WTC11 (cell line): ENCODE data around the gene EVI5L.

Experiments used
- ESRRA ChIP-seq: sonication (generic); formaldehyde crosslinking; IDR thresholded peaks from 2 replicates; pipeline ENCODE4 v1.8.1; 2022; ENCODE audit warnings: mild to moderate bottlenecking, missing genetic modification reagents, borderline replicate concordance
- GTF2I ChIP-seq: fragments of 250-450 bp; sonication (Bioruptor Pico); conservative IDR thresholded peaks from 2 replicates; pipeline ENCODE4 v1.4.0; 2021; ENCODE audit warnings: mild to moderate bottlenecking
- SP1 ChIP-seq: sonication (generic); formaldehyde crosslinking; conservative IDR thresholded peaks from 2 replicates; pipeline ENCODE4 v1.8.1; 2022; ENCODE audit warnings: missing genetic modification reagents
- ZNF219 ChIP-seq: sonication (generic); formaldehyde crosslinking; IDR thresholded peaks from 2 replicates; pipeline ENCODE4 v1.8.0; 2023; ENCODE audit warnings: missing genetic modification reagents, mild to moderate bottlenecking, borderline replicate concordance
- TF ChIP-seq, protein P1 (sequence below): sonication (generic); formaldehyde crosslinking; IDR thresholded peaks from 2 replicates; pipeline ENCODE4 v1.8.0; 2022; ENCODE audit warnings: mild to moderate bottlenecking, missing genetic modification reagents
- TF ChIP-seq, protein P2 (sequence below): fragments of 200-600 bp; IDR thresholded peaks from 2 replicates; pipeline ENCODE4 v1.8.0; 2022; ENCODE audit warnings: antibody characterized with exemption
- TF ChIP-seq, protein P3 (sequence below): sonication (generic); formaldehyde crosslinking; IDR thresholded peaks from 2 replicates; pipeline ENCODE4 v1.8.1; 2022; ENCODE audit warnings: mild to moderate bottlenecking, moderate library complexity, missing genetic modification reagents
- TF ChIP-seq, protein P4 (sequence below): sonication (generic); formaldehyde crosslinking; IDR thresholded peaks from 2 replicates; pipeline ENCODE4 v1.8.1; 2022; ENCODE audit warnings: low read depth, missing genetic modification reagents, borderline replicate concordance

DNA sequence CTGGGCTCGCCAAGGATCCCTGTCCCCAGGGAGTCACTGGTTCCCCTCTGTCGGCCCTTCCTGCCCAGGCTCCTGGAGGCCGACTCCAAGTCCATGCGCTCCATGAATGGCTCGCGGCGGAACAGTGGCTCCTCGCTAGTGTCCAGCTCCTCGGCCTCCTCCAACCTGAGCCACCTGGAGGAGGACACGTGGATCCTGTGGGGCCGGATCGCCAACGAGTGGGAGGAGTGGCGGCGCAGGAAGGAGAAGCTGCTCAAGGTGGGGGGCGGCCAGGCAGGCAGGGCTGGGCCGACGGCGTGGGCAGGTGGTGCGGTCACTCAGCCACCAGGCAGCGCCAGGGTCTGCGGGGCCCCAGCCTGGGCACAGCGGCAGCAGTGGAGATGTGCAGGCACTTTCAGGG lies 17.6 kb downstream of the EVI5L start:
- TF ChIP-seq, protein P1, sequence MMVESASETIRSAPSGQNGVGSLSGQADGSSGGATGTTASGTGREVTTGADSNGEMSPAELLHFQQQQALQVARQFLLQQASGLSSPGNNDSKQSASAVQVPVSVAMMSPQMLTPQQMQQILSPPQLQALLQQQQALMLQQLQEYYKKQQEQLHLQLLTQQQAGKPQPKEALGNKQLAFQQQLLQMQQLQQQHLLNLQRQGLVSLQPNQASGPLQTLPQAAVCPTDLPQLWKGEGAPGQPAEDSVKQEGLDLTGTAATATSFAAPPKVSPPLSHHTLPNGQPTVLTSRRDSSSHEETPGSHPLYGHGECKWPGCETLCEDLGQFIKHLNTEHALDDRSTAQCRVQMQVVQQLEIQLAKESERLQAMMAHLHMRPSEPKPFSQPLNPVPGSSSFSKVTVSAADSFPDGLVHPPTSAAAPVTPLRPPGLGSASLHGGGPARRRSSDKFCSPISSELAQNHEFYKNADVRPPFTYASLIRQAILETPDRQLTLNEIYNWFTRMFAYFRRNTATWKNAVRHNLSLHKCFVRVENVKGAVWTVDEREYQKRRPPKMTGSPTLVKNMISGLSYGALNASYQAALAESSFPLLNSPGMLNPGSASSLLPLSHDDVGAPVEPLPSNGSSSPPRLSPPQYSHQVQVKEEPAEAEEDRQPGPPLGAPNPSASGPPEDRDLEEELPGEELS: no peak
- TF ChIP-seq, protein P2, sequence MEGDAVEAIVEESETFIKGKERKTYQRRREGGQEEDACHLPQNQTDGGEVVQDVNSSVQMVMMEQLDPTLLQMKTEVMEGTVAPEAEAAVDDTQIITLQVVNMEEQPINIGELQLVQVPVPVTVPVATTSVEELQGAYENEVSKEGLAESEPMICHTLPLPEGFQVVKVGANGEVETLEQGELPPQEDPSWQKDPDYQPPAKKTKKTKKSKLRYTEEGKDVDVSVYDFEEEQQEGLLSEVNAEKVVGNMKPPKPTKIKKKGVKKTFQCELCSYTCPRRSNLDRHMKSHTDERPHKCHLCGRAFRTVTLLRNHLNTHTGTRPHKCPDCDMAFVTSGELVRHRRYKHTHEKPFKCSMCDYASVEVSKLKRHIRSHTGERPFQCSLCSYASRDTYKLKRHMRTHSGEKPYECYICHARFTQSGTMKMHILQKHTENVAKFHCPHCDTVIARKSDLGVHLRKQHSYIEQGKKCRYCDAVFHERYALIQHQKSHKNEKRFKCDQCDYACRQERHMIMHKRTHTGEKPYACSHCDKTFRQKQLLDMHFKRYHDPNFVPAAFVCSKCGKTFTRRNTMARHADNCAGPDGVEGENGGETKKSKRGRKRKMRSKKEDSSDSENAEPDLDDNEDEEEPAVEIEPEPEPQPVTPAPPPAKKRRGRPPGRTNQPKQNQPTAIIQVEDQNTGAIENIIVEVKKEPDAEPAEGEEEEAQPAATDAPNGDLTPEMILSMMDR: no peak
- TF ChIP-seq ZNF219 (CRISPR knock-in tag) (no peak), ESRRA (CRISPR knock-in tag) (no peak), SP1 (CRISPR knock-in tag) (no peak), GTF2I (CRISPR knock-in tag) (no peak)
- TF ChIP-seq, protein P3, sequence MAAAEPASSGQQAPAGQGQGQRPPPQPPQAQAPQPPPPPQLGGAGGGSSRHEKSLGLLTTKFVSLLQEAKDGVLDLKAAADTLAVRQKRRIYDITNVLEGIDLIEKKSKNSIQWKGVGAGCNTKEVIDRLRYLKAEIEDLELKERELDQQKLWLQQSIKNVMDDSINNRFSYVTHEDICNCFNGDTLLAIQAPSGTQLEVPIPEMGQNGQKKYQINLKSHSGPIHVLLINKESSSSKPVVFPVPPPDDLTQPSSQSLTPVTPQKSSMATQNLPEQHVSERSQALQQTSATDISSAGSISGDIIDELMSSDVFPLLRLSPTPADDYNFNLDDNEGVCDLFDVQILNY (CRISPR knock-in tag): no peak
- TF ChIP-seq, protein P4, sequence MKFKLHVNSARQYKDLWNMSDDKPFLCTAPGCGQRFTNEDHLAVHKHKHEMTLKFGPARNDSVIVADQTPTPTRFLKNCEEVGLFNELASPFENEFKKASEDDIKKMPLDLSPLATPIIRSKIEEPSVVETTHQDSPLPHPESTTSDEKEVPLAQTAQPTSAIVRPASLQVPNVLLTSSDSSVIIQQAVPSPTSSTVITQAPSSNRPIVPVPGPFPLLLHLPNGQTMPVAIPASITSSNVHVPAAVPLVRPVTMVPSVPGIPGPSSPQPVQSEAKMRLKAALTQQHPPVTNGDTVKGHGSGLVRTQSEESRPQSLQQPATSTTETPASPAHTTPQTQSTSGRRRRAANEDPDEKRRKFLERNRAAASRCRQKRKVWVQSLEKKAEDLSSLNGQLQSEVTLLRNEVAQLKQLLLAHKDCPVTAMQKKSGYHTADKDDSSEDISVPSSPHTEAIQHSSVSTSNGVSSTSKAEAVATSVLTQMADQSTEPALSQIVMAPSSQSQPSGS: no peak
